Spleen (tissue), 7 donors: ENCODE results near the gene TMEM41B.
"Not testable (repeated sequence)": the region's sequence is repeated elsewhere in the genome, so short reads cannot be mapped to it uniquely, and the experiment has no call there.

Experiments used
- POLR2A ChIP-seq, 3 donors: fragments of 450-650 bp; IDR thresholded peaks; one replicate each; pipeline ENCODE4 v1.5.1; 2017; ENCODE audit warnings: antibody characterized with exemption in 3 of 3, mild to moderate bottlenecking in 1 of 3
- TF ChIP-seq, protein P1 (sequence below), 11 experiments: fragments of 200-600 bp in 7 of 11; fragments of 450-650 bp in 4 of 11; sonication (generic) in 4 of 11; IDR thresholded peaks in 8 of 11; conservative IDR thresholded peaks in 3 of 11; 1 replicate in 7 of 11; 2 replicates in 4 of 11; pipeline versions ENCODE4 v1.4.0 to v1.8.0; 2016 to 2021; ENCODE audit warnings: antibody characterized with exemption in 11 of 11, inconsistent platforms in 4 of 11, mild to moderate bottlenecking in 1 of 11
- donor health status: DM: no; HTN: no; CAD: no; lungs with moderate emphysema.
- donor health status: DM: no; HTN: no; CAD: no.
- donor health status: DM: no; HTN: no; CAD: no.

GRCh38 chr11:9347779-9348178 lies 33.4 kb upstream of the TMEM41B start:
- TF ChIP-seq POLR2A (IDR thresholded peaks at IDR 0.05) = not testable (repeated sequence)
- TF ChIP-seq, protein P1, sequence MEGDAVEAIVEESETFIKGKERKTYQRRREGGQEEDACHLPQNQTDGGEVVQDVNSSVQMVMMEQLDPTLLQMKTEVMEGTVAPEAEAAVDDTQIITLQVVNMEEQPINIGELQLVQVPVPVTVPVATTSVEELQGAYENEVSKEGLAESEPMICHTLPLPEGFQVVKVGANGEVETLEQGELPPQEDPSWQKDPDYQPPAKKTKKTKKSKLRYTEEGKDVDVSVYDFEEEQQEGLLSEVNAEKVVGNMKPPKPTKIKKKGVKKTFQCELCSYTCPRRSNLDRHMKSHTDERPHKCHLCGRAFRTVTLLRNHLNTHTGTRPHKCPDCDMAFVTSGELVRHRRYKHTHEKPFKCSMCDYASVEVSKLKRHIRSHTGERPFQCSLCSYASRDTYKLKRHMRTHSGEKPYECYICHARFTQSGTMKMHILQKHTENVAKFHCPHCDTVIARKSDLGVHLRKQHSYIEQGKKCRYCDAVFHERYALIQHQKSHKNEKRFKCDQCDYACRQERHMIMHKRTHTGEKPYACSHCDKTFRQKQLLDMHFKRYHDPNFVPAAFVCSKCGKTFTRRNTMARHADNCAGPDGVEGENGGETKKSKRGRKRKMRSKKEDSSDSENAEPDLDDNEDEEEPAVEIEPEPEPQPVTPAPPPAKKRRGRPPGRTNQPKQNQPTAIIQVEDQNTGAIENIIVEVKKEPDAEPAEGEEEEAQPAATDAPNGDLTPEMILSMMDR (IDR thresholded peaks at IDR 0.05 in 8 of 11, conservative IDR thresholded peaks at IDR 0.05 in 3 of 11) = not testable (repeated sequence)
